Mononuclear cell (primary cell): ENCODE measurements around the gene NAT10. TPM values are rescaled to one million over a fixed set of nuclear protein-coding genes. Genes with fewer than 3 reads are reported as not detected.
"Not testable (repeated sequence)": the region's sequence is repeated elsewhere in the genome, so short reads cannot be mapped to it uniquely, and the experiment has no call there.

Experiments
- H3K27me3 ChIP-seq: 2 replicates; pipeline ENCODE4 v1.6.0; 2011; ENCODE audit warnings: low read length, control low read depth; ENCODE audit not compliant: insufficient read depth
- H3K4me1 ChIP-seq: 2 replicates; pipeline ENCODE4 v1.5.1; 2011; ENCODE audit warnings: mild to moderate bottlenecking, low read length, control low read depth; ENCODE audit not compliant: insufficient read depth
- H3K4me3 ChIP-seq: 2 replicates; pipeline ENCODE4 v1.5.1; 2011; ENCODE audit warnings: mild to moderate bottlenecking, low read length, moderate library complexity
- H3K9me3 ChIP-seq: 2 replicates; pipeline ENCODE4 v1.5.1; 2011; ENCODE audit warnings: low read depth, mild to moderate bottlenecking, control low read depth, low read length
- total RNA-seq: library from RNA; depleted of rRNA; stranded (reverse); fragments of >200 nt; gene quantifications from one replicate; pipeline ENCODE4 v1.2.3, GENCODE V29; 2012

Gene NAT10
- total RNA-seq, 1 donor, result 21.2 TPM

DNA sequence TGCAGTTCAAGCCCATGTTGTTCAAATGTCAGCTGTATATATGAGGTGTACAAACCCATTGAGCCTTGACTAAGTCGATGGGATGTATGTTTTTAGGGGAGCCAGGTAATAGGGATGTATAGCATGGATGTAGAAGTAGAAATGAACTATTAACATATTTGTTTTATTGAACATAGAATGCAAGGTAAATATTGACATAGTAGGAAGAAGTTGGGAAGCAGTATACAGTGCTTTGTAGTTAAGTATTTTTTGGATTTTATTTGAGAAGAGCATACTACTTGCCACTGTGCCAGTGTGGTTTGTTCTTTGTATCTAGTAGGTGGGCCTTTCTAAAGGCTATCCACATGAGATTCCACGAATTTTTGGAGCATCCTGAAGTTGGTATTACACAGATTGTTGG, 20.8 kb upstream of the NAT10 start:
- H3K4me3 ChIP-seq, result no peak overlapping the region
- no peaks in the 10 kb centered on the region for H3K9me3 ChIP-seq
- H3K27me3 ChIP-seq, result no peaks in the 10 kb centered on the region
- no peaks in the 10 kb centered on the region for H3K4me1 ChIP-seq

DNA sequence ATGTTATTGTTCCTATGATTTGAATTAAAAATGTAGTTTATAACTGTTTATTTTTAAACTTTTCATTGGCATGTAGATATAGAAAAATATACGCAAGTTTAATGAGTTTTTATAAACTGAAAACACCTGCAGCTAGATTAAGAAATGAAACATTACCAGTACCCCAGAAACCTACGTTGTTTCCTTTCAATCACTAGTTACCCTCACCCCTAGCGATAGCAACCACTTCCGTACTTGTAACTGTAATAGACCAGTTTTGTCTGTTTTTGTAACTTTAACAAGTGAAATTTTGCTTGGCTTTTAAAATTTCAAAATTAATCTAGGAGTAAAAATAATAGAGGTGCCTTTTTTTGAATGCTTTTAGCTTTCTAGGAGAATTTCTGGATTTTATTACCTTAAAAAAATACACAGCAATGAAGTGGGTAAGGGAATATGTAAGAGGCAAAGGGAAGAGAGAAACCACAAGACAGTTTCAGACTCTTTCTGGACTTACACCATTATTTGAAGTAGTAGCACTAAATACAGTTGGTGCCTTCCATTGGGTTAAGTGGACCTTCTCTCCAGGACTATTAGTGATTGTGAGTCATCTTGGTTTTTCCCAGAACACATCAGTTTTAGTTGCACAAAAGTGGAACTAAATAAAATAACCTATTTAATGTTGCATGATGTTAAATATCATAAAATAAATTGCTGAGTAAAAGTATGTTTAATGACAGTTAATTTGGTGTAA, 18.7 kb upstream of the NAT10 start:
- Histone ChIP-seq H3K9me3 (no peaks in the 10 kb centered on the region), H3K4me1 (no peaks in the 10 kb centered on the region), H3K27me3 (no peaks in the 10 kb centered on the region), H3K4me3 (no peak overlapping the region)

DNA sequence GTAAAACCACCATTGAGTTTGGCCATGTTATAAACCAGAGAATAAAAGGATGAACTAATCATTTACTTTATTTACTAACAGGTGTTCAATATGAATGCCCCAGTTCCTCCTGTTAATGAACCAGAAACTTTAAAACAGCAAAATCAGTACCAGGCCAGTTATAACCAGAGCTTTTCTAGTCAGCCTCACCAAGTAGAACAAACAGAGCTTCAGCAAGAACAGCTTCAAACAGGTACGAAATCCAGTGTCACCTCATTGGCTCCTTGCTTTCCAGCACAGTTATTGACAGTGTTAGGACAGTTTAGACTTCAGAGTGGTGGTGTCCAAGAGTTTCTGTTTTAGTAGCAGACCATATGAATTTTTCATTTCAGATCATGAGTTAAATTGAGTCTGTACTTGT, 13.6 kb upstream of the NAT10 start:
- H3K9me3 ChIP-seq, result no peaks in the 10 kb centered on the region
- no peaks in the 10 kb centered on the region for H3K27me3 ChIP-seq
- H3K4me3 ChIP-seq, result no peak overlapping the region
- no peaks in the 10 kb centered on the region for H3K4me1 ChIP-seq

DNA sequence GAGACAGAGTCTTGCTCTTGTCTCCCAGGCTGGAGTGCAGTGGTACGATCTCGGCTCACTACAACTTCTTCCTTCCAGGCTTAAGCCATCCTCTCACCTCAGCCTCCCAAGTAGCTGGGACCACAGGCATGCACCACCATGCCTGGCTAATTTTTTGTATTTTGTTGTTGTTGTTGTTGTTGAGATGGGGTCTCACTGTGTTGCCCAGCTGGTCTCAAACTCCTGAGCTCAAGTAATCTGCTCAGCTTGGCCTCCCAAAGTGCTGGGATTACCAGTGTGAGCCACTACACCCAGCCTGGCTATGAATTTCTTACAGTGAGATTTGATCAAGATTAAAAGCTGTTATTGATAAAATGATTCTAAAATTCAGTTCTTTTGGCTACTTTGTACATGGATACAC, 10.5 kb upstream of the NAT10 start:
- H3K4me3 ChIP-seq, H3K4me1 ChIP-seq, H3K9me3 ChIP-seq: not testable (repeated sequence)

GRCh38 chr11:34098813-34099212, 6.6 kb upstream of the NAT10 start:
- H3K4me3 ChIP-seq, result no peak overlapping the region
- H3K9me3 ChIP-seq, result no peaks in the 10 kb centered on the region
- no peaks in the 10 kb centered on the region for H3K27me3 ChIP-seq
- H3K4me1 ChIP-seq, result no peaks in the 10 kb centered on the region

More for the DNA sequence above, 10.5 kb upstream of the NAT10 start:
- not testable (repeated sequence) for H3K27me3 ChIP-seq

GRCh38 chr11:34104680-34105078, 750 bp upstream of the NAT10 start:
- H3K4me1 ChIP-seq, result peaks cover 25% of the 10 kb centered on the region
- no peaks in the 10 kb centered on the region for H3K9me3 ChIP-seq
- no peaks in the 10 kb centered on the region for H3K27me3 ChIP-seq
- peak overlapping the region; percentile 76 for H3K4me3 ChIP-seq

DNA sequence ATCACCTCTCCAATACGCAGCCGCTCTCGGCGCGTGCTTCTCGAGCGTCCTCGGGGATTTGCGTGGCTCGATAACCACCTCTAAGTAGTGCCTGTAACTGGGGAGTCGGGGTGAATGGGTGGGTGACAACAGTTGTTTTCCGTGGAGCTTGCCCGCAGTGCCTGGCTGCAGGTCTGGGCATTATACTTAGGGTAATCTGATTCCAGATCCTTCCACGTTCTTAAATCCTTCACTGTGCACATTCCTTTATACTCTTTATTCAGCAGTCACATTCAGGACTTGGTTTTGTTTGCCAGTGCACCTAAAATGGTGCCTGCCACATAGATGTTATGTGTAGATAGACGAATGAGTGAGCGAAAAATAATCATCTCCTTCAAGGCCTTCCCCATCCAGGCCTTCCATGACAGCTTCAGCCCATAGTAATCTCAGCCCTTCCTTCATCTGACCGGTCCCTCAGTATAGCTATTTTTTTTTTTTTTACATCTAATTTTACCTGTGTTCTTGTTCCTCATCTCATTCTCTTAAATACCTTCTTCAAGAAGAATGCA, 602 bp downstream of the NAT10 start:
- Histone ChIP-seq H3K4me3 (peak overlapping the region; percentile 76), H3K27me3 (no peaks in the 10 kb centered on the region), H3K9me3 (no peaks in the 10 kb centered on the region), H3K4me1 (peaks cover 25% of the 10 kb centered on the region)

DNA sequence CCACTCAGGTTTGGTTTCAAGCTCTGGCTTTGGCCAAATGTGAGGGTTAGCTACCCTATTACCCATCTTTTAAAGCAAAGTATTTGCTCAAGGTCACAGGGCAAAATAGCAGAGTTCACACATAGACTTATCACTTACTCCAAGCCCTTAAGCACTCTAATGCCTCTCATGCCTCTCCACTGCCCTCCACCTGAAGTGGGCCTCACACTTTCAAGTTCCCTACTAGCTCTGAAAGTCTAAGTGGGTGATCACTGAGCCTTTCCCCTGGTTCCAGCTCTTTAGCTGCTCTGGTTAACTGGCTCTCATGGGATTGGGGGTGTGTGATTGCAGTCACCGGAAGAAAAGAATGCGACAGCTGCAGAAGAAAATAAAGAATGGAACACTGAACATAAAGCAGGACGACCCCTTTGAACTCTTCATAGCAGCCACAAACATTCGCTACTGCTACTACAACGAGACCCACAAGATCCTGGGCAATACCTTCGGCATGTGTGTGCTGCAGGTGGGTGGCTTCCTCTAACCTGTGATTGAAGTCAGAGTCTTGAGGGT, 6.4 kb downstream of the NAT10 start:
- Histone ChIP-seq H3K4me3 (no peak overlapping the region), H3K27me3 (no peaks in the 10 kb centered on the region), H3K4me1 (peaks cover 4% of the 10 kb centered on the region), H3K9me3 (no peaks in the 10 kb centered on the region)

DNA sequence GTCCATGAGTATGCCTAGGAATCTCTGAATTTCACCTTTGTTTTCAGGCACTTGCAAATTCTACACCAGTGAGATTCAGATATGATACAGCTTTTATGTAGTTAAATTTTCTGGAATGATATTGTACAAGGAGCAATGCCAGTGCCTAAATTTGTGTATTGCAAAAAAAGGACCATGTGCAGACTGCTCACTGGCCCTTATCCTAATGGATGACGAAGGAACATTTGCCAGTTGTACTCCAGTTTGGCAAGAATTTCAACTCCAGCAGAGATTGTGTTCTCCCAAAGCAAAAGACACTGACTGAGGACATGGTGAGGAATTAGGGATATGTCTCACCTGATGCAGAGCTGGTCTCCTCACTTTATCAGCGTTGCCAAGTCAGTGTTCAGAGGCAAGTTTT, 8.6 kb downstream of the NAT10 start:
- H3K9me3 ChIP-seq, result no peaks in the 10 kb centered on the region
- no peaks in the 10 kb centered on the region for H3K4me1 ChIP-seq
- no peak overlapping the region for H3K4me3 ChIP-seq
- H3K27me3 ChIP-seq, result no peaks in the 10 kb centered on the region

GRCh38 chr11:34114471-34114870, 9.0 kb downstream of the NAT10 start:
- H3K27me3 ChIP-seq, result no peaks in the 10 kb centered on the region
- H3K9me3 ChIP-seq, result no peaks in the 10 kb centered on the region
- no peak overlapping the region for H3K4me3 ChIP-seq
- H3K4me1 ChIP-seq, result no peaks in the 10 kb centered on the region

DNA sequence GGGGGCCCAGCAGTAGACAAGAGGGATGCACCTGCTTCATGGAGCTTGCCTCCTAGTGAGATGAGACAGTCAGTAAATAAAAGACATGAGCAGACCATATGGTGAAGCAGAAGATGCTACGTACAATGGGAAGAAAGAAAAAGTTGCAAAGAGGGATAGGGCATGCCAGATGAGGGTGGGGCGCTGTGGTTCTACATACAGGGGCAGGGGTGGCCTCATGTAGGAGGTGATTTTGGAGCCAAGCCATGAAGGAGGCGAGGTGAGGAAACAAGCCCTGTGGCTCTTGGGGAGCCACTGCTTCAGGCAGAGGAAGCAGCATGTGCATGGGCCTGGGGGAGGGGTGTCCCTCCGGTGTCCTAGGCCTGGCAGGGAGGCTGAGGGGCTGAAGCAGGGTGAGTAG, 15.2 kb downstream of the NAT10 start:
- Histone ChIP-seq H3K4me1 (no peaks in the 10 kb centered on the region), H3K9me3 (no peaks in the 10 kb centered on the region)

GRCh38 chr11:34124885-34125668, 19.6 kb downstream of the NAT10 start:
- Histone ChIP-seq H3K27me3 (no peaks in the 10 kb centered on the region), H3K4me3 (no peak overlapping the region), H3K9me3 (no peaks in the 10 kb centered on the region), H3K4me1 (no peaks in the 10 kb centered on the region)

More for the DNA sequence above, 15.2 kb downstream of the NAT10 start:
- H3K27me3 ChIP-seq, result no peaks in the 10 kb centered on the region
- no peak overlapping the region for H3K4me3 ChIP-seq

DNA sequence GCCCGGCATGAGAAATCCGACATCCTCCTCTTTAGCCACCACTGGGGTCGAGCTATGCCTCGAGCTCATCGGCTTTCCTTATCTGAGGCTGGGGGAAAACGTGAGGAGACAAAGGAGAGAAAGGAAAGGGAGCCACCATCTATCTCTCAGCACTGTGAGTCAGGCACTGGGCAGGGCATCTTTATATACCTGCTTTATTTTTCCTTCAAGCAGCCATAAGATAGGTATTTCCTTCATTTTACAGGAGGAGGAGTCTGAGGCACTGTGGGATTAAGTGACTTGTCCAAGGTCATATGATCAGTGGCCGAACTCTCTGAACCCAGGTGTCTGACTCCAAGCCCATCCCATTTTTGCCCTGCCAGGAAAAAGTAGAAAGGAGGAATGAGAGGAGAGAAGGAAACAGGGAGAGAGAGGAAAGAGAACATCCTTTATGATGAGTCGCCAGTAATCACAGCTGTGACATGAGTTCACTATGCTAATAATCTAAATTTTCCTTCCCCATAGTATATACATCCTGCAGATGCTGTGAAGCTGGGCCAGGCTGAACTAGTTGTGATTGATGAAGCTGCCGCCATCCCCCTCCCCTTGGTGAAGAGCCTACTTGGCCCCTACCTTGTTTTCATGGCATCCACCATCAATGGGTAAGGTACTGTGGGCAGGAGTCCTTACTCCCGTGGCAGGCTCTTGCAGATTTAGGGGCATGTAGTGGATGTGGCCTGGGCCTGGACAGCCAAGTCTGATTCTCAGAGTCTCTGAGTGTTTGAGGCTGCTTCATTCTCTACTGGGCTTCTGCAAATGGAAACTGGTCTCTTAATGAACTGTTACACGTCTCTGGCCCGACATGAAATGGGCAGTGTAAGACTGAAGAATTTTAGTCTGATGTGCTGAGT, 21.8 kb downstream of the NAT10 start:
- no peaks in the 10 kb centered on the region for H3K4me1 ChIP-seq
- H3K27me3 ChIP-seq, result no peaks in the 10 kb centered on the region
- no peaks in the 10 kb centered on the region for H3K9me3 ChIP-seq
- H3K4me3 ChIP-seq, result no peak overlapping the region

DNA sequence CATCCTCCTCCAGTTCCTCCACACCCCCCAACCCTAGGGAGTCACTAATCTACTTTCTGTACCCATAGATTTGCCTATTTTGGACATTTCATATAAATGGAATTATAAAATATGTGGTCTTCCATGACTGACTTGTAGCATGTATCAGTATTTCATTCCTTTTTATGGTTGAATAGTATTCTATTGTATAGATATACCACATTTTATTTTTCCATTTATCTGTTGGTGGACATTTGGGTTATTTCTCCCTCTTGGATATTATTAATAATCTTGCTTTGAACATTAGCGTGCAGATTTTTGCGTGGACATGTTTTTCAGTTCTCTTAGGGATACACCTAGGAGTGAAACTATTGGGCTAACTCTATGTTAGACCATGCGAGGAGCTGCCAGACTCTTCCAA, 23.4 kb downstream of the NAT10 start:
- no peak overlapping the region for H3K4me3 ChIP-seq
- no peaks in the 10 kb centered on the region for H3K27me3 ChIP-seq
- no peaks in the 10 kb centered on the region for H3K9me3 ChIP-seq
- no peaks in the 10 kb centered on the region for H3K4me1 ChIP-seq
